ENCODE data around the gene GBP2.
A peak's percentile ranks its signal among the peaks of the same experiment; 100 is the strongest.
"Not testable (repeated sequence)": the region's sequence is repeated elsewhere in the genome, so short reads cannot be mapped to it uniquely, and the experiment has no call there.

GBP2 gene

GRCh38 chr1:89126602-89127565 lies 970 bp upstream of the GBP2 start:
- ATAC-seq, result peak; percentile 31 to 39

- peak; percentile 12 to 19 for ATAC-seq
Measured at GRCh38 chr1:89125240-89125912, 538 bp downstream of the GBP2 start.

- ATAC-seq, result no peak
Measured at GRCh38 chr1:89121641-89122040, 4.3 kb downstream of the GBP2 start.

- ATAC-seq, result no peak
Measured at GRCh38 chr1:89114662-89115061, 11.3 kb downstream of the GBP2 start.

- ATAC-seq, result no peak
Measured at GRCh38 chr1:89112871-89113613, 12.9 kb downstream of the GBP2 start.

- ATAC-seq, result no peak
Measured at GRCh38 chr1:89104687-89105086, 21.2 kb downstream of the GBP2 start.

GRCh38 chr1:89104147-89104546 lies 21.8 kb downstream of the GBP2 start:
- ATAC-seq, result peak in 1 of 2 donors; percentile 13

- peak in 1 of 2 donors; percentile 27 for ATAC-seq
Measured at GRCh38 chr1:89102021-89102420, 23.9 kb downstream of the GBP2 start.

- no peak for ATAC-seq
Measured at GRCh38 chr1:89100412-89100811, 25.5 kb downstream of the GBP2 start.

GRCh38 chr1:89098857-89099256 lies 27.1 kb downstream of the GBP2 start:
- ATAC-seq, result no peak

- ATAC-seq, result no peak
Measured at GRCh38 chr1:89095737-89096136, 30.2 kb downstream of the GBP2 start.

GRCh38 chr1:89089962-89090361 lies 36.0 kb downstream of the GBP2 start:
- no peak for ATAC-seq

GRCh38 chr1:89088572-89088971 lies 37.3 kb downstream of the GBP2 start:
- no peak for ATAC-seq

- no peak for ATAC-seq
Measured at GRCh38 chr1:89087241-89087640, 38.7 kb downstream of the GBP2 start.

GRCh38 chr1:89085781-89086180 lies 40.1 kb downstream of the GBP2 start:
- ATAC-seq, result peak in 1 of 2 donors; percentile 55

GRCh38 chr1:89081005-89081404 lies 44.9 kb downstream of the GBP2 start:
- no peak for ATAC-seq

- ATAC-seq, result not testable (repeated sequence)
Measured at GRCh38 chr1:89080068-89080467, 45.8 kb downstream of the GBP2 start.

GRCh38 chr1:89072466-89073065 lies 53.3 kb downstream of the GBP2 start:
- not testable (repeated sequence) for ATAC-seq

GRCh38 chr1:89070509-89070908 lies 55.4 kb downstream of the GBP2 start:
- peak in 1 of 2 donors; percentile 22 for ATAC-seq

GRCh38 chr1:89069951-89070350 lies 56.0 kb downstream of the GBP2 start:
- ATAC-seq, result no peak

- ATAC-seq, result no peak
Measured at GRCh38 chr1:89068291-89068690, 57.6 kb downstream of the GBP2 start.

- peak; percentile 68 to 70 for ATAC-seq
Measured at GRCh38 chr1:89065079-89065868, 60.6 kb downstream of the GBP2 start, which contains the start of gene GBP1. GBP1 (minus strand) TSS chr1:89065208; CDS start chr1:89063234, 1,974 bp downstream.
